MV-4-11 (cell line): ENCODE results near the gene ABCD1.

Source experiments
- DNase-seq: peaks from one replicate; lab custom pipeline; 2025; lab: John Stamatoyannopoulos, UW

ABCD1 gene

DNA sequence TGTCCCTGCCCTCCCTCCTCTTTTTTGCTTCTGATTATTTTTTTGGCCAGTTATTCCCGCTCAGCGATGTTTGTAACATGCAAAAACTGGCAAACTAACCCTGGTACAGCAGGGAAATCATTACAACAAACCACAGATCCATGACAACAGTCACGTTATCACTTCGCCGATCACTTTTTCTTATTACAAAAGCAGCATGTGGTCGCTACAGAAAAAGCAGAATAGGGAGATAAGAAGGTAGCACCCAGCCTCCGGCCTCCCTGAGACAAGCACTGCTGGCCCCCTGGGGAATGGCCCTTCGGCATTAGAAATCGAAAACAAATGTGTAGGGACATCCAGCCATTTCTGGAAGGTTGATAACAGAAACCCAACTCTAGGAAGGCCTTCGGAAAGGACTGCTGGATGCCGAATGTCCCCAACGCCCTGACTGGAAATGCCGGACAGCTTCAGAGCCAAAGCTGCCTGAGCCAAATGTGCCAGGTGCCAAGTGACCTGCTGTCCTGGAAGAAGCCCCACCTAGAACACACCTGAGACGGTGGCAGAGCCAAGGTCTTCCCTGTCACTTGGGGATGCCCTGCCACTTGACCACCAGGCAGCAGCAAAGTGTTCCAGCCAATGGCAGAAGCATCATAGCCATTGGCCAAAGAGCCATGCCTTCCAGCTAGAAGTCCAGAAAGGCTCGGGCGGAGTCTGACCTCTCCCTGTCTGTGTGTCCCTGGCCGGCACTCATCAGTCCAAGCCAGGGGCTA lies 66.6 kb downstream of the ABCD1 start:
- DNase-seq: no peak

GRCh38 chrX:153792368-153792767 lies 67.7 kb downstream of the ABCD1 start:
- no peak for DNase-seq

DNA sequence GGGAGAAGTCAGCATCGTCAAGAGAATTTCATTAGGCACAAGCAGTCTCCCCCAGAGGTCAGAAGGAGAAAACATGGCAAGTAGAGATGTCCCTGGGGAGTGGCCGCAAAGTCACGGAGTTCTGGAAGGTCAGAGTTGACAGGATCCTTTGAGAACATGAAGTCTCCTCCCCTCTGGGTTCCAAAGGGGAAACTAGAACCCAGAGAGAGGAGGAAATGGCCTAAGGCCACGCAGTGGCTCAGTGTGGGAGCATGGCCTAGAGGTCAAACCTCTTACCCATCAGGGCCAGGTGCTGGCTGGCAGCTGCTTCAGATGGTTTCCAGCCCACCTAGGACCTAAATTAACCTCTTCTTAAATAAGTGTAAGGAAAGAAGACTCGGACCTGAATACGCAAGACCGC lies 68.6 kb downstream of the ABCD1 start:
- DNase-seq: peak; percentile 38
